T-helper 1 cell treated with Interleukin-12 subunit alpha and Interleukin-12 subunit beta and Interleukin-4 antibody, amounts not matched to agents 30 μg/mL and 1 μg/mL, for 36 hours (primary cell): ENCODE data around the gene PRIM1.

Experiments
- H3K27ac Mint-ChIP-seq: one replicate; pipeline ENCODE4 v1.8.0; 2021; ENCODE audit warnings: mild to moderate bottlenecking, mixed read lengths
- H3K27me3 Mint-ChIP-seq: one replicate; pipeline ENCODE4 v1.8.0; 2021; ENCODE audit warnings: low read depth, mixed read lengths
- H3K36me3 Mint-ChIP-seq: one replicate; pipeline ENCODE4 v1.8.0; 2021; ENCODE audit warnings: low read depth, mixed read lengths
- H3K4me1 Mint-ChIP-seq: one replicate; pipeline ENCODE4 v1.8.0; 2021; ENCODE audit warnings: low read depth, mixed read lengths
- H3K4me3 Mint-ChIP-seq: one replicate; pipeline ENCODE4 v1.8.0; 2021; ENCODE audit warnings: mild to moderate bottlenecking, moderate library complexity, mixed read lengths
- H3K9me3 Mint-ChIP-seq: one replicate; pipeline ENCODE4 v1.8.0; 2021; ENCODE audit warnings: mixed read lengths

PRIM1 gene

DNA sequence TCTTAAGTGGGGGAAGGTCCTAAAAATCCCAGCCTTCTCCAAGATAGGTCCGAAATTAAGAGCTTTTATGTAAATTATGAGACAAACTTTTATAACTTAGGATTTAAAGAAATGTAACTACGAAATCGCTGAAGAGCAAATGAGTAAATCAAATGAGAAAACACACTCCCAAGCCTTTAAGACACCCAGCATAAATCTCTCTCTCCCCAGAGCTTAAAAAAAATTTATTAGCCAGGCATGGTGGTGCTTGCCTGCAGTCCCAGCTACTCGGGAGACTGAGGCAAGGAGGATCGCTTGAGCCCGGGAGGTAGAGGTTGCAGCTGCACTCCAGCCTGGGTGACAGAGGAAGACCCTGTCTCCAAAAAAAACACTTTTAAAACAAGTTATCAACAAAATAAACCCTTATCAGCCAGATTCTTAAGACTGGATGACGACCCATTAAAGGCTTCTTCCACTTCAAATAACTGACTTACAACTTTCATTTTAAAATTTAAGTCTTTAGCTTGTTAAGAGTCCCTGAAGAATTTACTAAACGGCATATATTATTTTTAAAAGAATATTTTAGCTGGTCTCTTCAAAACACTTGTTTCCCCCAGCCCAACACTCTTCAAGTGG is 67.3 kb downstream of the PRIM1 start:
- H3K9me3 Mint-ChIP-seq = no peaks in the 10 kb centered on the region
- peak overlapping the region; percentile 96 for H3K27ac Mint-ChIP-seq
- H3K36me3 Mint-ChIP-seq = peaks cover 34% of the 10 kb centered on the region
- H3K27me3 Mint-ChIP-seq = no peaks in the 10 kb centered on the region
- H3K4me3 Mint-ChIP-seq = peak overlapping the region; percentile 87
- peaks cover 31% of the 10 kb centered on the region for H3K4me1 Mint-ChIP-seq

DNA sequence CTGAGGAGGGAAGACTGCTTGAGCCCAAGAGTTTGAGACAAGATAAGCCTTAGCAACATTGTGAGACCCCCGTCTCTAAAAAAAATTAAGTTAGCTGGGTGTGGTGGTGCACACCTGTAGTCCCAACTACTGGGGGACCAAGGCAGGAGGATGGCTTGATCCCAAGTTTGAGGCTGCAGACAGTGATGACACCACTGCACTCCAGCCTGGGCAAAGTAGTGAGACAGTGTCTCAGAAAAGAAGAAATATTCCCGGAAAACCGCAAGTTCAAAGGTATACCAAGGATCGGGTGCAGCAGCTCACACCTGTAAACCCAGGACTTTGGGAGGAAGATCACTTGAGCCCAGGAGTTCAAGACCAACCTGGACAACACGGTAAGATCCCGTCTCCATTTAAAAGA is 69.8 kb downstream of the PRIM1 start:
- peaks cover 40% of the 10 kb centered on the region for H3K36me3 Mint-ChIP-seq
- no peaks in the 10 kb centered on the region for H3K27me3 Mint-ChIP-seq
- peaks cover 39% of the 10 kb centered on the region for H3K4me1 Mint-ChIP-seq
- peak overlapping the region; percentile 45 for H3K27ac Mint-ChIP-seq
- no peaks in the 10 kb centered on the region for H3K9me3 Mint-ChIP-seq
- peak overlapping the region; percentile 44 for H3K4me3 Mint-ChIP-seq
